GM12865 (cell line): ENCODE measurements around the gene FAM53B.

Experiments used
- DNase-seq: peaks from one replicate; pipeline ENCODE4 v3.0.0; 2010; ENCODE audit warnings: low read depth
- H3K4me3 ChIP-seq: 2 replicates; pipeline ENCODE4 v1.5.1; 2011; ENCODE audit warnings: mild to moderate bottlenecking, low read depth, low read length, control low read depth
- CTCF ChIP-seq: IDR thresholded peaks from 2 replicates; pipeline ENCODE4 v1.5.1; 2011; ENCODE audit warnings: low read length, control low read depth, low read depth, inconsistent platforms; ENCODE audit not compliant: insufficient read depth; ENCODE audit errors: missing control alignments

Gene FAM53B

GRCh38 chr10:124666494-124666893 lies 77.7 kb downstream of the FAM53B start:
- DNase-seq, result no peak
- TF ChIP-seq CTCF, result no peak
- no peak overlapping the region for H3K4me3 ChIP-seq

GRCh38 chr10:124665980-124666379 lies 78.2 kb downstream of the FAM53B start:
- no peak for DNase-seq
- no peak for TF ChIP-seq CTCF
- no peak overlapping the region for H3K4me3 ChIP-seq

GRCh38 chr10:124665558-124665957 lies 78.6 kb downstream of the FAM53B start:
- no peak for TF ChIP-seq CTCF
- H3K4me3 ChIP-seq, result no peak overlapping the region
- DNase-seq, result no peak

GRCh38 chr10:124665091-124665490 lies 79.1 kb downstream of the FAM53B start:
- no peak for TF ChIP-seq CTCF
- H3K4me3 ChIP-seq, result no peak overlapping the region
- DNase-seq, result no peak

GRCh38 chr10:124663766-124664360 lies 80.3 kb downstream of the FAM53B start:
- no peak for DNase-seq
- H3K4me3 ChIP-seq, result no peak overlapping the region
- no peak for TF ChIP-seq CTCF

GRCh38 chr10:124663228-124663627 lies 81.0 kb downstream of the FAM53B start:
- TF ChIP-seq CTCF, result no peak
- H3K4me3 ChIP-seq, result no peak overlapping the region
- no peak for DNase-seq

GRCh38 chr10:124661660-124662180 lies 82.5 kb downstream of the FAM53B start:
- no peak overlapping the region for H3K4me3 ChIP-seq
- no peak for TF ChIP-seq CTCF
- no peak for DNase-seq
